ENCODE results near the gene LIME1.
A peak's percentile ranks its signal among the peaks of the same experiment; 100 is the strongest.

The LIME1 gene

DNA sequence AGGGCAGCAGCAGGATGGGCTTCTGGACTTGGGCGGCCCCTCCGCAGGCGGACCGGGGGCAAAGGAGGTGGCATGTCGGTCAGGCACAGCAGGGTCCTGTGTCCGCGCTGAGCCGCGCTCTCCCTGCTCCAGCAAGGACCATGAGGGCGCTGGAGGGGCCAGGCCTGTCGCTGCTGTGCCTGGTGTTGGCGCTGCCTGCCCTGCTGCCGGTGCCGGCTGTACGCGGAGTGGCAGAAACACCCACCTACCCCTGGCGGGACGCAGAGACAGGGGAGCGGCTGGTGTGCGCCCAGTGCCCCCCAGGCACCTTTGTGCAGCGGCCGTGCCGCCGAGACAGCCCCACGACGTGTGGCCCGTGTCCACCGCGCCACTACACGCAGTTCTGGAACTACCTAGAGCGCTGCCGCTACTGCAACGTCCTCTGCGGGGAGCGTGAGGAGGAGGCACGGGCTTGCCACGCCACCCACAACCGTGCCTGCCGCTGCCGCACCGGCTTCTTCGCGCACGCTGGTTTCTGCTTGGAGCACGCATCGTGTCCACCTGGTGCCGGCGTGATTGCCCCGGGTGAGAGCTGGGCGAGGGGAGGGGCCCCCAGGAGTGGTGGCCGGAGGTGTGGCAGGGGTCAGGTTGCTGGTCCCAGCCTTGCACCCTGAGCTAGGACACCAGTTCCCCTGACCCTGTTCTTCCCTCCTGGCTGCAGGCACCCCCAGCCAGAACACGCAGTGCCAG, 39.7 kb upstream of the LIME1 start, which contains the start of gene TNFRSF6B:
Gene TNFRSF6B (plus strand): TSS at position 25 of the 729 bp plus-strand sequence. CDS start 116 bp downstream, at position 141.
- DNase-seq (ENCODE audit: low read depth in 2 of 2), result no peak

DNA sequence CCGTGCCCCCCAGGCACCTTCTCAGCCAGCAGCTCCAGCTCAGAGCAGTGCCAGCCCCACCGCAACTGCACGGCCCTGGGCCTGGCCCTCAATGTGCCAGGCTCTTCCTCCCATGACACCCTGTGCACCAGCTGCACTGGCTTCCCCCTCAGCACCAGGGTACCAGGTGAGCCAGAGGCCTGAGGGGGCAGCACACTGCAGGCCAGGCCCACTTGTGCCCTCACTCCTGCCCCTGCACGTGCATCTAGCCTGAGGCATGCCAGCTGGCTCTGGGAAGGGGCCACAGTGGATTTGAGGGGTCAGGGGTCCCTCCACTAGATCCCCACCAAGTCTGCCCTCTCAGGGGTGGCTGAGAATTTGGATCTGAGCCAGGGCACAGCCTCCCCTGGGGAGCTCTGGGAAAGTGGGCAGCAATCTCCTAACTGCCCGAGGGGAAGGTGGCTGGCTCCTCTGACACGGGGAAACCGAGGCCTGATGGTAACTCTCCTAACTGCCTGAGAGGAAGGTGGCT, 39.1 kb upstream of the LIME1 start:
- DNase-seq (ENCODE audit: low read depth in 2 of 2), result no peak

DNA sequence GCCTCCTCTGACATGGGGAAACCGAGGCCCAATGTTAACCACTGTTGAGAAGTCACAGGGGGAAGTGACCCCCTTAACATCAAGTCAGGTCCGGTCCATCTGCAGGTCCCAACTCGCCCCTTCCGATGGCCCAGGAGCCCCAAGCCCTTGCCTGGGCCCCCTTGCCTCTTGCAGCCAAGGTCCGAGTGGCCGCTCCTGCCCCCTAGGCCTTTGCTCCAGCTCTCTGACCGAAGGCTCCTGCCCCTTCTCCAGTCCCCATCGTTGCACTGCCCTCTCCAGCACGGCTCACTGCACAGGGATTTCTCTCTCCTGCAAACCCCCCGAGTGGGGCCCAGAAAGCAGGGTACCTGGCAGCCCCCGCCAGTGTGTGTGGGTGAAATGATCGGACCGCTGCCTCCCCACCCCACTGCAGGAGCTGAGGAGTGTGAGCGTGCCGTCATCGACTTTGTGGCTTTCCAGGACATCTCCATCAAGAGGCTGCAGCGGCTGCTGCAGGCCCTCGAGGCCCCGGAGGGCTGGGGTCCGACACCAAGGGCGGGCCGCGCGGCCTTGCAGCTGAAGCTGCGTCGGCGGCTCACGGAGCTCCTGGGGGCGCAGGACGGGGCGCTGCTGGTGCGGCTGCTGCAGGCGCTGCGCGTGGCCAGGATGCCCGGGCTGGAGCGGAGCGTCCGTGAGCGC, 38.5 kb upstream of the LIME1 start:
- DNase-seq (ENCODE audit: low read depth in 2 of 2), result no peak

DNA sequence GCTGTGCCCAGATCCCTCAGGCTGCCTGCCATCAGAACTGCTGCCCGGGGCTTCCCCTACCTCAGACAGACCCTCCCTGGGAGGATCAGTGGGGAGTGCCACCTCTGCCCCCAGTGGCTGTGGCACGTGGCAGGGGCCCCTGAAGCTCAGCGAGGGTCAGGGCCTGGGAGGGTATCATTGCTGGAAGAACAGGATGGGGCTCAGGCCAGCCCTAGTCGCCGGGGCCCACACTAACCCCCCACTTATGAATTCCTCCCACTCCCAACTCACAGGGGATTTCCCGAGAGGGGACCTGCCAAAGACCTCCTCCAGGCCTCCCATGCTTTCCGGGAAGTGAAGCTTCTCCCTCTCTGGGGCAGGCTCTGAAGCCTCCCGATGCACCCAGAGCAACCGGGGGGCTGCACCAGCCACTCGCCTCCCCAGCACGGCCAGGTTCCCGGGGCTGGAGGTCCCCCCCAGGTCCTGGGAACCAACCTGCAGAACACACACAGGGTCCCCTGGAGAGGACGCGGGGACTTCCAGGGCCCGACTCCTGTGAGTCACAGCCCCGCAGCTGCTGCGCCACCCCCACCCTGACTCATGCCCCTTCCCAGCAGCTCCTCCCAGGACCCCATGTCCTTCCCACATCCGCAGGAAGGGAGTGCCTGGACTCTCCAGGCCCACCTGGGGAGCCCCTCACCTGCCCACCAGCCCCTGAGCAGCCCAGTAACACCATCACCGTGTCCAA, 37.6 kb upstream of the LIME1 start:
- DNase-seq (ENCODE audit: low read depth in 2 of 2), result peak; percentile 62 to 66

- DNase-seq (ENCODE audit: low read depth in 2 of 2), result no peak
These were observed 36.8 kb upstream of the LIME1 start for GRCh38 chr20:63699466-63700198.

GRCh38 chr20:63700199-63701050, 36.0 kb upstream of the LIME1 start:
- no peak for DNase-seq (ENCODE audit: low read depth in 2 of 2)

DNA sequence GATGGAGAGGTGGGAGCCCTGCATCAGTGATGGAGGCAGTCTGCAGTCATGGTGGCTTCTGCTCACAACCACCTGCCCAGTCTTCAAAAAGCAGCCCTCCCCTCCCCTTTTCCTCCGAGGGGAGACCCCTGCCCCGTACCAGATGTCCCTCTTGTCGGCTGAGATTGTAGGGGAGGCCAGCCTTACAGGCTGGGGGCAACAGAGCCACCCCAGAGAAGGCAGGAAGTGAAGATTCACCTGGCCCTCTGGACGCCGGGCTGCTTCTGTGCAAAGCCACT, 35.5 kb upstream of the LIME1 start:
- no peak for DNase-seq (ENCODE audit: low read depth in 2 of 2)

DNA sequence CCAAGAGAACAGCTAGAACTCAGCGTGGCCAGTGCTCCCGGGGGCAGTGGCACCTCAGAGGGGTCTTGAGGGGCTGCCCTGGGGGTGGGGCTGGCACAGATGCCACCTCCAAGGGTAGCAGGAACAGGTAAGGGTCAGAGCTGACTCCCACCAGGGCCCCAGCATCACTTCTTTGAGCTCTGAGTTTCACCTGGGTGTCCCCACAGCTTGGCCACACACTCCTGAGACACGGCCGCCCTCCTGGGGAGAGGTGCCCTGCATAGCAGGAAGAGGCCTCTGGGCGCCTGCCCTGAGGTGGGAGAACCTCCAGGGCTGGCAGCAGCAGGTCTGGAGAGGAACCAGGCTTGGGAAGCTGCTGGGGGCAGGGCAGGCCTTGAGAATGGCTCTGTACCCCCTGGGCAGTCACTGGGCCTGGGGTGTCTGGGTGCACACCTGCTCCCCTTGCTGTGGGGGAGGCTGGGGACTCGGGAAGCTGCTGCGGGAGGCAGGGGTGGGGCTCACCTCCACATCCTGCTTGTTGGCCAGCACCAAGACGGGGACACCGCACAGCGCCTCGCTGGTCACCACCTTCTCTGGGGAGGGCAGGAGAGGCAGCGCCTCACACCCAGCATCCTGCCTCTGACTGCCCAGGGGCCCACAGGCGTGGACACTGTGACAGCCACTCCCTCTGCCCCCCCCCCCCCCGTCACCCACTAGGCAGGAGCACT, 35.0 kb upstream of the LIME1 start:
- no peak for DNase-seq (ENCODE audit: low read depth in 2 of 2)

GRCh38 chr20:63702036-63702665, 34.3 kb upstream of the LIME1 start:
- DNase-seq (ENCODE audit: low read depth in 2 of 2), result no peak

GRCh38 chr20:63702751-63703470, 33.6 kb upstream of the LIME1 start:
- DNase-seq (ENCODE audit: low read depth in 2 of 2), result no peak

DNA sequence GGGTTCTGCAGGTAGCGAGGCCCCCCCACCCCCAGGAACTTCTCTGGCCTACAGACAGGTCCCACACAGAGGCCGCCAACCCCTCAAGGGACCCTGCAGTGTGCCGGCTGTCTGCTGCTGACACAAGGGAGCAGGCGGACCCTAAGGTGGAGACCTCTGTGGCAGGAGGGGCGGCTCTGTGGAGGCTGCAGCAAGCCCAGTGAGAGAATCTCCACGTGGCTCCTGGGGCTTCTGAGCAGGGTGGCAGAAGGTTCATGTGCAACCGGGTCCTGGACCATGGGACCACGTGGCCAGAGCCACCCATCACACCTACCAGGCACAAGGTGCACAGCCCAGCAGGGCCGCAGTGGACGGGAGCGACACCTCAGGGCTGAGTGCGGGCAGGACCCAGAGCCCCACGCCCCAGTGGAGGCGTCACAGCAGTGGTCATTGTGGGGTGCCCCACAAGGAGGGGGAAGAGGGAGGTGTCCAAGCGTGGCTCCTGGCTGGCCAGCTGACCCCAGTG, 32.9 kb upstream of the LIME1 start:
- DNase-seq (ENCODE audit: low read depth in 2 of 2), result no peak

DNA sequence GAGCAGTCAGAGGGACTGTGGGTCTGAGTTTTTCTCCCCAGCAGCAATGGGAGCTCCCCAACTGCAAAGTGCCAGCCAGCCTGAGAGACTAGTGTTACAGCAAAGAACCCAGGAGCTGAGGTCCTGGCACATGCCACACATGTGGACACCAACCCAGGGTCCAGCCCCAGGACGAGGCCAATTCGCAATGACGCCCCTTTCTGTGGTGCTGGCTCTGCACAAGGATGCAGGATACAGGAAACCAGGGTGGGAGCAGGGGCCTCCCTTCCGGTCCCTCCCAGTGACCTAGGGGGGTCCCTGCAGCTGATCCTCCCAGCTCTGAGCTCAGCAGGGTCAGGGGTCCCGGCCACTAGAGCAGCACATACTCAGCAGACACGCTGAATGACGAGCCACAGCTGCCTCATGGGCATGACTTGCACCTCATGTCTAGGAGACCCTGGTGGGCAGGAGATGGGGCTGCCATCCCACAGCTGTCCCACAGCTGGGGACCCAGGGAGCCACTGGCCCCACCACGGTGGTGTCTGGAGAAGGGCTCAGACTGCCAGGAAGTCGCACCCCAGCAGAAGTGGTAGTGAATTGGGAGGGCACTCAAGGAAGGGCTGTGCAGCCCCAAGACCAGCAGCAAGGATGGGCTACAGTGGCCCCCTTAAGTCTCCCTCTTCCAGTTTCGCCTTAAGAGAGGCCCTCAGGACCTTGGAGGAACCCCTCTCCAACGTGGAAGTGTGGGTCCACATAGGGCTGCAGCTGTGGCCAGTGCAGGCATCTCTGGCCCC, 32.3 kb upstream of the LIME1 start:
- DNase-seq (ENCODE audit: low read depth in 2 of 2), result no peak

DNA sequence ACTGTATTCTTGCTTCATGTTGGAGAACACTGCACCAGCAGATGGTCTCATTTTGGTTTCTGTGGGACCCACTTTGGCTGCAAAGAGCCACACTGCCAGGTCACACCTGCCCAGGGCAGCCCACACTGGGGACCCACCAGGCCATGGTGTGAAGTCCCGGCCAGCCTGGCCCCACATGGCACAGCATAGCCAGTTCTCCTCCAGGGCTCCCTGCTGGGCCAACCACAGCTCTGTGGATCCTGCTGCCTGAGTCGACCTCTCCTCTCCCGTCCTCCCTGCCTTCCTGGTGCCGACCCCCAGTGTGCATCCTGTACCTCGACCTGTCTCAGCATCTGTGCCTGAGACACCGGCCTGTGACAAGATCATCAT, 31.7 kb upstream of the LIME1 start:
- DNase-seq (ENCODE audit: low read depth in 2 of 2), result no peak

DNA sequence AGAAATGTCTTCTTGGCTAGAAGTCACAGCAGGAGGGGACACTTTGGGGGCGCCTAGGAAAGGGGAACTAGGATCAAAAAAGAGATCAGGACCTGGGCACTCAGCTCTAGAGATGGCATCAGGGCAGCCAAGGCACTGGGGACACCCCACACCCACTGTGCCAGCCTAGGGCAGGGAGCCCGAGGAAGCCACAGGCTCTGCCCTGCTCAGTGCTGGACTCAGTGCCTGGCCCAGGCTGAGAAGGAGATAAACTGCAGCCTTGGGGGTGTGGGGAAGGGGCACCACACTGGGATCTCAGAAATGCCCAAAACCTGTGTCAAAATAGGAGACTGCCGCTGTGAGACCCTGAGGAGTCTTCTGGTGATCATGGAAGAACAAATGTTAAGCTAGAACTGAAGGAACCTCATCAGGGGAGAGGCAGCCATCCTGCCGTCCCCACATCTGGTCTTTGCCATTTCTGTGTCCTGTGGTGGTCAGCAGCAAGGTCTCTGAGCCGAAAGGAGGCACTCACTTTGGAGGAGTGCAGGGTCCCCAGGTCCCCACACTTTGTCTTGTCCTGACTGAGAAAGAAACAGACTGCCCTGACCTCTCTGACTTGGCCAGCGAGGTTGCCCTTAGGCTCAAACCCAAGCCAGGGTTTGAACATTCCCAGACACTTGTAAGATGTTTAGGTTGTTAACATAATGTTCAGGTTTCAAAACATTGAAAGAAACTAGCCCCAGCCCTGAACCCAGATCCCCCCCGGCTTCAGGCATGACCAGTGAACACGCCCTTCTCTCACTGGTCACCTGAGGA, 31.0 kb upstream of the LIME1 start:
- DNase-seq (ENCODE audit: low read depth in 2 of 2), result no peak

- DNase-seq (ENCODE audit: low read depth in 2 of 2), result no peak
These were observed 30.3 kb upstream of the LIME1 start for GRCh38 chr20:63706027-63706695.

DNA sequence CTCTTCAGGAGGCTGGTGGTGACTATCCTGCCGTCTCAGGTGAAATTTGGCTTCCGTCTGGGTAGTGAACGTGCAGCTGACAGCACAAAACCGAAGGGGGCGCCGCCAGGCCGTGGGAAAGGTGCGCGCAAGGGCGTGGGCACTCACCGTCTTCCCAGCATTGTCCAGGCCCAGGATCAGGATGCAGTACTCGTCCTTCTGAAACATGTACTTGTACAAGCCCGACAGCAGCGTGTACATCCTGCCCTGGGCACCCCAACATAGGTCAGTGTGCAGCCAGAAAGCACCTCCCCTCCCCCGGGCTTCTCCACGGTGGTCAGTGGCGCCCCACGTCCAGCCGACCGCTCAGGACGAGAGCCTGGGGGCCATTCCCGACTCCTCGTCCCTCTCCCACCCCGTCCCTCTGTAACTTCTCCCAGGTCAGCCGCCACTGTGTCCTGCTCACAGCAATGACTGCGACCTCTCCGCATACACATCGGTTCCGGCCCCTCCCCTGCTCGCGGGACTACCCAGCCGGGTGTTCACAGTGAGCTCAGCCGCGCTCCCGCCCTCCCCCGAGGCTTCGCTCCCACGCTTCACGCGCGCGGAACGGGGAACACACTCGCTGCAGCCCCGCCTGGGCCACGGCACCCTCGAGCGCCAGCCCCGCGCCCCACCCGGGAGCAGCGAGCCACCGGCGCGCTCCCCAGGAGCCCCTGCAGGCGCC, 29.5 kb upstream of the LIME1 start:
- no peak for DNase-seq (ENCODE audit: low read depth in 2 of 2)

All from fibroblast of skin of left quadriceps (primary cell).